A549 (cell line): ENCODE results near the gene CHCHD6. TPM values are rescaled to one million over a fixed set of nuclear protein-coding genes. Genes with fewer than 3 reads are reported as not detected.

ENCODE experiments used
- ATAC-seq, 2 experiments: fragments of 200-7000 bp in 1 of 2; fragments of >200 bp in 1 of 2; cut with Nextera tagmentation in 1 of 2; cut with Tn5 transposase in 1 of 2; 3 replicates each; pipeline versions ENCODE4 v1.8.0 to v1.9.1; 2018 to 2020; ENCODE audit warnings: mild to moderate bottlenecking in 1 of 2, moderate library complexity in 1 of 2
- CTCF ChIA-PET: fragments of 300-600 bp; sonication (Branson Sonifier 250); formaldehyde crosslinking; extraction: SDS; loops from one replicate; lab custom pipeline; 2021; ENCODE audit warnings: antibody characterized with exemption, inconsistent platforms; lab: Yijun Ruan, JAX
- POLR2A ChIA-PET: fragments of 350-600 bp; formaldehyde crosslinking; extraction: SDS; loops from one replicate; lab custom pipeline; 2021; ENCODE audit warnings: antibody characterized with exemption, inconsistent platforms; lab: Yijun Ruan, JAX
- DNase-seq, 2 experiments: peaks; one replicate each; pipeline versions ENCODE4 v3.0.0 to v3.0.0-alpha.2; 2011 to 2016; ENCODE audit warnings: low read depth in 1 of 2, low spot score in 1 of 2
- FAIRE-seq: peaks from 2 replicates; lab custom pipeline; 2011; peaks lifted over from hg19 to GRCh38; lab: Jason Lieb, UNC
- H3K27ac ChIP-seq, 2 experiments: fragments of >200 bp; sonication (Bioruptor Twin); formaldehyde crosslinking; 3 replicates each; pipeline ENCODE4 v1.5.1; 2016 to 2017
- H3K4me1 ChIP-seq: fragments of >200 bp; sonication (Bioruptor Twin); formaldehyde crosslinking; 3 replicates; pipeline ENCODE4 v1.6.1; 2016
- H3K4me2 ChIP-seq: fragments of >200 bp; sonication (Bioruptor Twin); formaldehyde crosslinking; 3 replicates; pipeline ENCODE4 v1.6.1; 2016
- H3K4me3 ChIP-seq: fragments of >200 bp; sonication (Bioruptor Twin); formaldehyde crosslinking; 3 replicates; pipeline ENCODE4 v1.5.1; 2016
- H3K9me3 ChIP-seq: fragments of >200 bp; sonication (Bioruptor Twin); formaldehyde crosslinking; 3 replicates; pipeline ENCODE4 v1.6.1; 2016
- BCL3 ChIP-seq: fragments of >200 bp; sonication (Bioruptor Twin); formaldehyde crosslinking; IDR thresholded peaks from 3 replicates; pipeline ENCODE4 v1.6.1; 2016
- CBX8 ChIP-seq: fragments of 200-600 bp; sonication (generic); IDR thresholded peaks from 2 replicates; pipeline ENCODE4 v1.6.1; 2016
- CHD2 ChIP-seq: fragments of 150-350 bp; IDR thresholded peaks from 2 replicates; pipeline ENCODE4 v1.6.1; 2014; ENCODE audit warnings: low read length; ENCODE audit not compliant: partially characterized antibody
- FOSB ChIP-seq: fragments of 250-450 bp; sonication (Bioruptor Pico); IDR thresholded peaks from 2 replicates; pipeline ENCODE4 v1.5.0; 2020; ENCODE audit warnings: mild to moderate bottlenecking, moderate library complexity
- FOSL2 ChIP-seq, 2 experiments: fragments of 450-650 bp in 1 of 2; fragments of >200 bp in 1 of 2; sonication (Bioruptor Twin) in 1 of 2; formaldehyde crosslinking; IDR thresholded peaks; 2 replicates each; pipeline versions ENCODE4 v1.5.0 to v1.6.1; 2016 to 2020; ENCODE audit warnings: mild to moderate bottlenecking in 1 of 2, moderate library complexity in 1 of 2
- FOXS1 ChIP-seq: fragments of 250-450 bp; sonication (Bioruptor Pico); IDR thresholded peaks from 2 replicates; pipeline ENCODE4 v1.5.0; 2020; ENCODE audit warnings: mild to moderate bottlenecking, moderate library complexity
- HEYL ChIP-seq: fragments of 250-450 bp; sonication (Bioruptor Pico); IDR thresholded peaks from 2 replicates; pipeline ENCODE4 v1.8.0; 2021; ENCODE audit warnings: mild to moderate bottlenecking, moderate library complexity
- JUNB ChIP-seq: fragments of >200 bp; sonication (Bioruptor Twin); formaldehyde crosslinking; IDR thresholded peaks from 2 replicates; pipeline ENCODE4 v1.6.1; 2016
- KDM5A ChIP-seq: fragments of 200-600 bp; sonication (generic); IDR thresholded peaks from 2 replicates; pipeline ENCODE4 v1.6.1; 2016; ENCODE audit warnings: antibody characterized with exemption, mild to moderate bottlenecking
- MAFK ChIP-seq: fragments of 450-650 bp; IDR thresholded peaks from 2 replicates; pipeline ENCODE4 v1.6.1; 2014; ENCODE audit not compliant: partially characterized antibody
- NR3C1 ChIP-seq: fragments of >200 bp; sonication (Bioruptor Twin); formaldehyde crosslinking; IDR thresholded peaks from 3 replicates; pipeline ENCODE4 v1.6.1; 2017
- POLR2AphosphoS2 ChIP-seq: conservative IDR thresholded peaks from 2 replicates; pipeline ENCODE4 v1.6.1; 2012; ENCODE audit warnings: low read length, improper control_type of control experiment, inconsistent platforms
- RARB ChIP-seq: fragments of 250-450 bp; sonication (Bioruptor Pico); IDR thresholded peaks from 2 replicates; pipeline ENCODE4 v1.8.0; 2021; ENCODE audit warnings: mild to moderate bottlenecking, moderate library complexity
- RNF2 ChIP-seq: fragments of 200-600 bp; sonication (generic); IDR thresholded peaks from 2 replicates; pipeline ENCODE4 v1.6.1; 2016; ENCODE audit warnings: low read depth, mild to moderate bottlenecking, antibody characterized with exemption, moderate library complexity, borderline replicate concordance
- TFCP2L1 ChIP-seq: fragments of 250-450 bp; sonication (Bioruptor Pico); IDR thresholded peaks from 2 replicates; pipeline ENCODE4 v1.5.0; 2021; ENCODE audit warnings: mild to moderate bottlenecking
- ZC3H11A ChIP-seq: fragments of 450-650 bp; IDR thresholded peaks from 2 replicates; pipeline ENCODE4 v1.6.1; 2014; ENCODE audit warnings: antibody characterized with exemption, mild to moderate bottlenecking
- WGBS: methylation state at CpG from one replicate; pipeline ENCODE4 v1.1.6; 2017; ENCODE audit errors: missing lambda C conversion rate; 5-methylcytosine and 5-hydroxymethylcytosine counted together
- polyA plus RNA-seq, 4 experiments: library from polyadenylated mRNA; depleted of rRNA in 3 of 4; stranded (reverse); fragments of >200 nt; fragmentation: RNase III in 1 of 4; extraction: RNeasy Plus Mini Kit Qiagen cat#74134 plus additional on column Dnase treatment in 1 of 4; gene quantifications; 2 replicates in 3 of 4; 3 replicates in 1 of 4; pipeline ENCODE4 v1.2.3, GENCODE V29; 2011 to 2017
- TF ChIP-seq, protein P1 (sequence below): fragments of 250-450 bp; sonication (Bioruptor Pico); IDR thresholded peaks from 2 replicates; pipeline ENCODE4 v1.5.0; 2021; ENCODE audit warnings: mild to moderate bottlenecking, moderate library complexity, borderline replicate concordance
- TF ChIP-seq, protein P2 (sequence below): fragments of 250-450 bp; sonication (Bioruptor Pico); IDR thresholded peaks from 2 replicates; pipeline ENCODE4 v1.5.0; 2020; ENCODE audit warnings: low read depth, mild to moderate bottlenecking, moderate library complexity
- TF ChIP-seq, protein P3 (sequence below): fragments of 150-350 bp; IDR thresholded peaks from 2 replicates; pipeline ENCODE4 v1.6.1; 2014; ENCODE audit warnings: low read depth, mild to moderate bottlenecking, low read length
- TF ChIP-seq, protein P4 (sequence below): IDR thresholded peaks from 2 replicates; pipeline ENCODE4 v1.6.1; 2012

Gene CHCHD6
- polyA plus RNA-seq, 2 of the 4 experiments (the other 2 are of a cell fraction), result 15.0 to 18.1 TPM

GRCh38 chr3:127000761-127001160 lies 296.7 kb downstream of the CHCHD6 start (continued):
- TF ChIP-seq, protein P1, sequence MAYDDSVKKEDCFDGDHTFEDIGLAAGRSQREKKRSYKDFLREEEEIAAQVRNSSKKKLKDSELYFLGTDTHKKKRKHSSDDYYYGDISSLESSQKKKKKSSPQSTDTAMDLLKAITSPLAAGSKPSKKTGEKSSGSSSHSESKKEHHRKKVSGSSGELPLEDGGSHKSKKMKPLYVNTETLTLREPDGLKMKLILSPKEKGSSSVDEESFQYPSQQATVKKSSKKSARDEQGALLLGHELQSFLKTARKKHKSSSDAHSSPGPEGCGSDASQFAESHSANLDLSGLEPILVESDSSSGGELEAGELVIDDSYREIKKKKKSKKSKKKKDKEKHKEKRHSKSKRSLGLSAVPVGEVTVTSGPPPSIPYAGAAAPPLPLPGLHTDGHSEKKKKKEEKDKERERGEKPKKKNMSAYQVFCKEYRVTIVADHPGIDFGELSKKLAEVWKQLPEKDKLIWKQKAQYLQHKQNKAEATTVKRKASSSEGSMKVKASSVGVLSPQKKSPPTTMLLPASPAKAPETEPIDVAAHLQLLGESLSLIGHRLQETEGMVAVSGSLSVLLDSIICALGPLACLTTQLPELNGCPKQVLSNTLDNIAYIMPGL, result no peak

- FAIRE-seq (no peak), ATAC-seq (peak in 1 of 2 experiments; percentile 12; a peak in 1 of 6 replicates), DNase-seq (no peak)
- no peaks in the 10 kb centered on the region; the same call in 1 of the 3 replicates for H3K4me1 ChIP-seq
- H3K9me3 ChIP-seq, result no peaks in the 10 kb centered on the region
- WGBS, result 94% methylated on average over 7 of the region's 23 CpGs
- ChIA-PET POLR2A (no interaction called here), CTCF (no interaction called here)
- H3K4me2 ChIP-seq, result no peak overlapping the region
- TF ChIP-seq HEYL (CRISPR knock-in tag), result no peak
- TF ChIP-seq CHD2, result no peak
- no peak for TF ChIP-seq FOSB (CRISPR knock-in tag)
- TF ChIP-seq, protein P2, sequence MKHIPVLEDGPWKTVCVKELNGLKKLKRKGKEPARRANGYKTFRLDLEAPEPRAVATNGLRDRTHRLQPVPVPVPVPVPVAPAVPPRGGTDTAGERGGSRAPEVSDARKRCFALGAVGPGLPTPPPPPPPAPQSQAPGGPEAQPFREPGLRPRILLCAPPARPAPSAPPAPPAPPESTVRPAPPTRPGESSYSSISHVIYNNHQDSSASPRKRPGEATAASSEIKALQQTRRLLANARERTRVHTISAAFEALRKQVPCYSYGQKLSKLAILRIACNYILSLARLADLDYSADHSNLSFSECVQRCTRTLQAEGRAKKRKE (CRISPR knock-in tag), result no peak
- no peak for TF ChIP-seq NR3C1
- no peak for TF ChIP-seq ZC3H11A
- no peak for TF ChIP-seq BCL3
- no peak for TF ChIP-seq FOSL2 (IDR thresholded peaks at IDR 0.05)
- no peak for TF ChIP-seq FOSL2 (CRISPR knock-in tag; IDR thresholded peaks at IDR 0.05)
- TF ChIP-seq FOXS1, result no peak
- no peak for TF ChIP-seq CBX8
- TF ChIP-seq TFCP2L1 (CRISPR knock-in tag), result no peak
- TF ChIP-seq JUNB, result no peak
- TF ChIP-seq KDM5A, result no peak
- TF ChIP-seq, protein P3, sequence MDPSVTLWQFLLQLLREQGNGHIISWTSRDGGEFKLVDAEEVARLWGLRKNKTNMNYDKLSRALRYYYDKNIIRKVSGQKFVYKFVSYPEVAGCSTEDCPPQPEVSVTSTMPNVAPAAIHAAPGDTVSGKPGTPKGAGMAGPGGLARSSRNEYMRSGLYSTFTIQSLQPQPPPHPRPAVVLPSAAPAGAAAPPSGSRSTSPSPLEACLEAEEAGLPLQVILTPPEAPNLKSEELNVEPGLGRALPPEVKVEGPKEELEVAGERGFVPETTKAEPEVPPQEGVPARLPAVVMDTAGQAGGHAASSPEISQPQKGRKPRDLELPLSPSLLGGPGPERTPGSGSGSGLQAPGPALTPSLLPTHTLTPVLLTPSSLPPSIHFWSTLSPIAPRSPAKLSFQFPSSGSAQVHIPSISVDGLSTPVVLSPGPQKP, result no peak
- no peak for TF ChIP-seq POLR2AphosphoS2
- TF ChIP-seq MAFK, result no peak
- TF ChIP-seq, protein P4, sequence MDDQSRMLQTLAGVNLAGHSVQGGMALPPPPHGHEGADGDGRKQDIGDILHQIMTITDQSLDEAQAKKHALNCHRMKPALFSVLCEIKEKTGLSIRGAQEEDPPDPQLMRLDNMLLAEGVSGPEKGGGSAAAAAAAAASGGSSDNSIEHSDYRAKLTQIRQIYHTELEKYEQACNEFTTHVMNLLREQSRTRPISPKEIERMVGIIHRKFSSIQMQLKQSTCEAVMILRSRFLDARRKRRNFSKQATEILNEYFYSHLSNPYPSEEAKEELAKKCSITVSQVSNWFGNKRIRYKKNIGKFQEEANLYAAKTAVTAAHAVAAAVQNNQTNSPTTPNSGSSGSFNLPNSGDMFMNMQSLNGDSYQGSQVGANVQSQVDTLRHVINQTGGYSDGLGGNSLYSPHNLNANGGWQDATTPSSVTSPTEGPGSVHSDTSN, result no peak
- no peak for TF ChIP-seq RARB (CRISPR knock-in tag)
- TF ChIP-seq RNF2, result no peak
- no peak overlapping the region for H3K27ac ChIP-seq
- no peak overlapping the region for H3K4me3 ChIP-seq
Observed at GRCh38 chr3:127001486-127002194, 297.6 kb downstream of the CHCHD6 start.
